Activated T-cell treated with anti-CD3 and anti-CD28 coated beads for 24 hours (primary cell): ENCODE data around the gene TBC1D8.
"Not testable (repeated sequence)": the region's sequence is repeated elsewhere in the genome, so short reads cannot be mapped to it uniquely, and the experiment has no call there.

Source experiments
- DNase-seq: peaks from one replicate; pipeline ENCODE4 v3.0.0-alpha.2; 2020; ENCODE audit warnings: low read depth

Gene TBC1D8

GRCh38 chr2:101151146-101151858, at the start of gene TBC1D8:
Gene TBC1D8 (minus strand): TSS chr2:101151382. CDS start chr2:101151253, 129 bp downstream.
- peak; percentile 58 for DNase-seq

- no peak for DNase-seq
These were observed 49.5 kb upstream of the TBC1D8 start for GRCh38 chr2:101200676-101201075.

GRCh38 chr2:101199251-101199791, 48.1 kb upstream of the TBC1D8 start:
- DNase-seq: no peak

- DNase-seq: no peak
These were observed 46.6 kb upstream of the TBC1D8 start for GRCh38 chr2:101197814-101198213.

- no peak for DNase-seq
These were observed 46.1 kb upstream of the TBC1D8 start for GRCh38 chr2:101197215-101197745.

- DNase-seq: no peak
These were observed 44.9 kb upstream of the TBC1D8 start for GRCh38 chr2:101195871-101196661.

GRCh38 chr2:101193033-101193626, 41.9 kb upstream of the TBC1D8 start:
- no peak for DNase-seq

GRCh38 chr2:101190747-101191516, 39.8 kb upstream of the TBC1D8 start:
- no peak for DNase-seq

- DNase-seq: no peak
These were observed 37.7 kb upstream of the TBC1D8 start for GRCh38 chr2:101188683-101189405.

GRCh38 chr2:101187131-101187530, 35.9 kb upstream of the TBC1D8 start:
- no peak for DNase-seq

GRCh38 chr2:101185656-101186055, 34.5 kb upstream of the TBC1D8 start:
- no peak for DNase-seq

GRCh38 chr2:101185085-101185484, 33.9 kb upstream of the TBC1D8 start:
- DNase-seq: no peak

- no peak for DNase-seq
These were observed 28.8 kb upstream of the TBC1D8 start for GRCh38 chr2:101179982-101180381.

GRCh38 chr2:101176803-101177202, 25.6 kb upstream of the TBC1D8 start:
- no peak for DNase-seq

- DNase-seq: no peak
These were observed 24.8 kb upstream of the TBC1D8 start for GRCh38 chr2:101175991-101176390.

- peak; percentile 20 for DNase-seq
These were observed 22.6 kb upstream of the TBC1D8 start for GRCh38 chr2:101173707-101174295.

GRCh38 chr2:101169822-101170221, 18.6 kb upstream of the TBC1D8 start:
- DNase-seq: not testable (repeated sequence)

- no peak for DNase-seq
These were observed 17.5 kb upstream of the TBC1D8 start for GRCh38 chr2:101168706-101169105.

- not testable (repeated sequence) for DNase-seq
These were observed 16.4 kb upstream of the TBC1D8 start for GRCh38 chr2:101167532-101167931.

GRCh38 chr2:101164021-101164420, 12.8 kb upstream of the TBC1D8 start:
- DNase-seq: no peak
